EL (cell line): ENCODE data around the gene SOCS4.
"Not testable (repeated sequence)": the region's sequence is repeated elsewhere in the genome, so short reads cannot be mapped to it uniquely, and the experiment has no call there.

Source experiments
- DNase-seq: peaks from one replicate; pipeline ENCODE4 v3.0.0-alpha.2; 2016

Gene SOCS4

DNA sequence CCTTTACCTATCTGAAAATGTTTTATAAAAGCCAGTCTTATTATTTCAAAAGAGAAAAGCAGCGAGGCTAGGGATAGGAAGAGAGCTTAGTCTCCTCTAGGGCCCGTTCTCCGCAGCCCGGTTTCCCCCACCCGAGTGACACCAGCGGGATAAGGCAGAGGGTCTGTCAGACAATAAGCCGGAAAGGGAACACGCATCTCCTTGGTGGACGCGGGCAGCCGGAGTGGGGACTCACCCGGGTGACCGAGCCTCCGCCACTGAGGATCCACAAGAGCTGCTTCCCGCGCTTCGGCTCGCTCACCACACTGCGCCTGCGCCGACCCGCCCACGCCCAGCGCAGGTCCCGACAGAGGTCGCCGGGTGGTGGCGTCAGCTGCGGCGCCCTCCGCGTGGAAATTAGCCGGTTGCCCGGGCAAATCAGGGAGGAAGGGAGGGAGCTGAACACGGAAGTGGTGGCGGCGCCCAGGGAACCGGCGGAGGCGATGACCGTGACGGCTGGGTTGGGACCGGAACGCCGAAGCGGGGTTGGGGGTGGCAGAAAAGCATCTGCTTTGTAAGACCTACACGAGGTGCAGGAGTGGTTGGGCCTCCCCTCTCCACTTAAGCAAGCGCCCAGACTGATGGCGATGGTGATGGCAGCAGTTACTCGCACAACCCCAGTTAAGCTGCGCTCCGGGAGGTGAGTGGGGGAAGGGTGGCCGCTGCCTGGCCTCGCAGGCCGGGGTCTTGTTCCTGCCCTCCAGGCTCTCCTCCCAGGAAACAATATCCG lies at the start of gene SOCS4, which contains the start of gene WDHD1:
SOCS4 (plus strand) TSS at position 444 of the 769 bp plus-strand sequence. CDS start 15,806 bp downstream, outside the sequence.
WDHD1 (minus strand) TSS at position 307 of the 769 bp plus-strand sequence. CDS start 312 bp downstream, outside the sequence.
- peak; percentile 95 for DNase-seq

GRCh38 chr14:54979039-54979438 lies 48.0 kb upstream of the SOCS4 start:
- DNase-seq = no peak

- no peak for DNase-seq
Observed at GRCh38 chr14:54981698-54982097, 45.3 kb upstream of the SOCS4 start.

- DNase-seq = no peak
Observed at GRCh38 chr14:54985156-54985555, 41.9 kb upstream of the SOCS4 start.

- DNase-seq = no peak
Observed at GRCh38 chr14:55000381-55000780, 26.7 kb upstream of the SOCS4 start.

DNA sequence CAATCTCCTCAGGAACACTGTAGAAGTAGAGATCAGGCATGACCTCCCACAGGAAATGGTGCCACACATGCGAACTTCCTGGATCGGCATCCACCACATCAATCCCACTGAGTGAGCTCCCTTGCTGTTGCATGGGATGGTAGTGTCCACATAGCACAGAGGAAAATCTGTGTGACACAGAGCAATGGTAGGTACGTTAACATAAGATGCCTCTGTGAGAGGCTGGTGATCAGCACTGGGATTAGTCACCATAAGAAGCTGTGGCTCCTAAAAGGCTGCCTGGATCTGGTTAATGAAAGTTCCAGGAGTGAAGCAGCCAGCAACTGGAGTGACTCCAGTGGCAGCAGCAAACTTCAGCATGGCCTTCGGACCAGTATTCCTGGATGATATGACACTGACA lies 22.0 kb upstream of the SOCS4 start:
- DNase-seq = peak; percentile 29

- DNase-seq = no peak
Observed at GRCh38 chr14:55015006-55015405, 12.0 kb upstream of the SOCS4 start.

DNA sequence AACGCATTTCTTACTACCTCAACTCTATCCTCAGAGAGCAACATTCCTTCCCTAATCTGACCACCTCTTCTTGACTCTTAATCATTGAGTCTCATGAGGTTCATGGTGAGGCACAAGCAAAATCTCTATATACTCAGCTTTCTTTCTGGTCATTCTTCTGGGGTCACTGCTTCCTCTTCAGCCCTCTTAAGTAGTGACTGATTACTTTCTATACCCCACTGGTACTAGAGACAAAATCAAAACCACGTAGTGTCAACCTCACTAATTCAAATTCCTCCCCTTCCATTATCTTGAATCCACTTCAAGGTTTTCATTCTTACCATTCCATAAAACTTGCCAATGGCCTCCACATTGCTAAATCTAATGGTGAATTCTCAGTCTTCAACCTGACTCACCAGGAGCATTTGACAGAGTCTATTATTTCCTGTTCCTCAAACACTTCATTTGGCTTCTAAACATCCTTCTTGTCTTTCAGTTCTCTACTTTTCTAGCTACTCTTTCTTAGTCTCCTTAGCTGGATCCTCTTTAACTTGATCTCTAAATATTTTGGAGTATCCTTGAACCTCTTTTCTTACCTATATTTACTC lies 7.0 kb upstream of the SOCS4 start:
- peak; percentile 23 for DNase-seq

GRCh38 chr14:55024365-55024764 lies 2.7 kb upstream of the SOCS4 start:
- not testable (repeated sequence) for DNase-seq

DNA sequence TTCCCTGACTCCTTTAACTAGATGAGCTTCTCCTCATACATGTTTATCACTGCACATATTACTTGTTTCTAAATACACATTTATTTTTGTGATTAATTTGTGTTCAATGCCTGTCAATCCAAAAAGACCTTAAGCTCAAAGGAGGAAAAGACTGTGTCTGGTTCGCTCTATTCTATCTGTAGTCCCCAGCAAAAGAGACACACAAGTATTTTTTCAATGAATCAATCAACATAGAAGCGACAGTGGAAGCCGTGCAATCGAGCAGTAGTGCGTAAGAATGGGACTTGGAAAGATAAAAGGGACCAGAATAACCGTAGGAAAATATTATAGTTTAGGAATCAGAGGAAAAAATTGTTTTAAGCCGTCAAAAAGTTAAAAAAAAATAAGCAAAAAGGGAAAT lies 1.1 kb upstream of the SOCS4 start:
- DNase-seq = no peak

DNA sequence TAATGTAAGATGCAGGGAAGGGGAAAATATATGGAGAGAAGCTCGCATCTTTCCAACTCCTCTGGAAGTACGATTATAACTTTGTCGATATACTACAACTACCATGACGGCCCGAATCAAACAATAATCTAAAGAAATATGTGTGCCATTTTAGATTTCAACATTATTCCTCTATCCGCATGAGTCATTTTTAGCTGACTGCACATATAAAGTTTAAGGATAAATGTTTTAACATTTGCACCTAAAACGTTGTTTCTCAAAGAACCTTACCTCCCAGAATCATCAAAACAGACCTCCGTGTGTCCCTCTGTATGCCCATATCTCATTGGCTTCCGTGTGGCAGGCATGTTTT lies 619 bp upstream of the SOCS4 start:
- no peak for DNase-seq

DNA sequence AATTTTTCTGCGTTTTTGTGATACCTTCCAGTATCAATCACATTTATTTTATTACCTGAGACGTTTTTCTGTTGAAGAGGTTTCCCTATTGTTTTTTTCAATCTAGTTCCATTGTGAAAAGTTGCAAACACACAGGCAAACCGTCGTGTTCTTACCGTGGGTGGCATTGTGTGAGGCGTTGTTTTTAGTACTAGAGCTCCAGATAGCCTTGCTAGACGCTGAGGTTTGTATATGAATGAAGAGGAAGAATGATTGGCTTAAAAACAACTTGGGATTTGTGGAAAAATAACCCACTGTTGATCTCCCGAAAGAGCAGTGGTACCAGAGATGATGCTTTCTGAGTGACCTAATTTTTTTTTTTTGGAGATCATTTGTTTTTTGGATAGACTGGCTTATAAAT lies 1.0 kb downstream of the SOCS4 start:
- DNase-seq = no peak

DNA sequence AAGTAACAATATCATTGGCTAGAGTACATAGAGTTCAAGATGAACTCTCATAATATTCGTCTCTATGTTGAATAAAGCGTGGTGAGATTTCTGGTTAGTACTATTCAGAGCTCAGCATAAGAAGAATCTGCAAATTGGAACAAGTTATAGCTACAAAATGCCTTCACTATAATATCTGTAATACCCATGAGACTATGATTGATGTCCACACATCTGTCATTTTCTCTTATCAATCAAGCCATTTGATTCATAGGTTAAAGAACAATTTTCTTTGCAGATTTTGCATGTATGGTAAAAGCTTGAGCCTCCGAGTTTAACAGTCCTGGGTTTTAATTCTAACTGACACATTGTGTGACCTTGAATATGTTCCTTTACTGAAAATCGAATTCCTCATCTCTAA lies 1.4 kb downstream of the SOCS4 start:
- DNase-seq = no peak

- no peak for DNase-seq
Observed at GRCh38 chr14:55031190-55031589, 4.2 kb downstream of the SOCS4 start.

- not testable (repeated sequence) for DNase-seq
Observed at GRCh38 chr14:55037995-55038394, 11.0 kb downstream of the SOCS4 start.

DNA sequence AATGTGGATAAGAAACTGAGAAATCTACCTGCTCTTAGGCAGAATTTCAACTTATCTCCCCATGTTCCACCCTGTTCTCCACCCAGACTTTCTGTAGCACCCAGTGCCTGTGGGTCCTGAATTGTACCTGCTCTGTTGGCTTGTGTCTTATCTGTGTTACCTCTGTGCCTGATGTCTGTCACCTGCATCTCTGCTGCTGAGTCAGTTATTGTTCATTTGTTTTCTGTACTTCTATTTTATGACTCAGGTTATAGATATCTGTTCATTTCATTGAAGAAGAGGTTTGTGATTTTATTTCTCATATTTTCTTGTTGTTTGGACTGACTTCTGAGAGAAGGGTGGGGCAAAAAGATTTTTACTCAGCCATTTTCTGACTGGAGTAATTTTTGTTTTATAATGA lies 11.7 kb downstream of the SOCS4 start:
- no peak for DNase-seq

DNA sequence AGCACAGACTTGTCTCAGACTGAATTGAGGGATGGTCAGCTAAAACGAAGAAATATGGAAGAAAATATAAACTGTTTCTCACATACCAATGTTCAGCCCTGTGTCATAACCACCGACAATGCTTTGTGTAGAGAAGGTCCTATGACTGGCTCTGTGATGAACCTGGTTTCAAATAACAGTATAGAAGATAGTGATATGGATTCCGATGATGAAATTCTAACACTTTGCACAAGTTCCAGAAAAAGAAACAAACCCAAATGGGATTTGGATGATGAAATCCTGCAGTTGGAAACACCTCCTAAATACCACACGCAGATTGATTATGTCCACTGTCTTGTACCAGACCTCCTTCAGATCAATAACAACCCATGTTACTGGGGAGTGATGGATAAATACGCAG lies 16.5 kb downstream of the SOCS4 start:
- no peak for DNase-seq

- DNase-seq = no peak
Observed at GRCh38 chr14:55045087-55045486, 18.1 kb downstream of the SOCS4 start.

GRCh38 chr14:55047301-55048053 lies 20.4 kb downstream of the SOCS4 start:
- no peak for DNase-seq

DNA sequence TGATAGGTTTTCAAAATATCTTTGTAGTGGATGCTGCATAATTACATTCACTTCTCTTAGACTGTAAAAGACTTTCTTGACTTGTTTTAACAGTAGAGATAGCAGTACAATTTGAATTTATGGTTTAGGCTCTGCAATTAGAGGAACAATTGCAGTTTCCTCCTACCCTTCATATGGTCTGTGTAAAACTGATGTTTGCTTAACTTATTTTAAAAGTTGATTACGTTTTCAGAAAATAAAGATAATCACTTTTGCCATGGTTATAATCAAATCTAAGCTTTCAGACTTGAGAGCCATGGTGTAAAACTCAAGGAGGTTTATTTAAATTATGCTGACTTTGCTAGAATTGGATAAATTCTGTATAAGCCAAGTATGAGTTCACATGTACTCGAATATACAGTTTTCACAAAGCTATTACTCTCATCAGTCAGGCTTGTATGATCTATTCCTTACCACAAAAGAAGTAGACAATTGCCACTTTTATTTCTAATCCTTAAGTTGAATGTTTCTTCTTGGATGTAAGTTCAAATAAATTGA lies 21.9 kb downstream of the SOCS4 start:
- no peak for DNase-seq

- no peak for DNase-seq
Observed at GRCh38 chr14:55051165-55051422, 24.1 kb downstream of the SOCS4 start.

- peak; percentile 97 for DNase-seq
Observed at GRCh38 chr14:55051423-55052268, 24.6 kb downstream of the SOCS4 start, which contains the start of gene MAPK1IP1L. TSS of gene MAPK1IP1L (plus strand) at chr14:55051647. CDS start at chr14:55061684, 10,037 bp downstream.
